Hematopoietic multipotent progenitor cell treated with erythropoietin and hydrocortisone succinate and interleukin-3 and kit ligand, for 15 days (in vitro differentiated cells): ENCODE results near the gene DNAJC10.
"Not testable (repeated sequence)": the region's sequence is repeated elsewhere in the genome, so short reads cannot be mapped to it uniquely, and the experiment has no call there.

Source experiments
- DNase-seq: peaks from one replicate; pipeline ENCODE4 v3.0.0-alpha.2; 2015; ENCODE audit warnings: low spot score

Gene DNAJC10

DNA sequence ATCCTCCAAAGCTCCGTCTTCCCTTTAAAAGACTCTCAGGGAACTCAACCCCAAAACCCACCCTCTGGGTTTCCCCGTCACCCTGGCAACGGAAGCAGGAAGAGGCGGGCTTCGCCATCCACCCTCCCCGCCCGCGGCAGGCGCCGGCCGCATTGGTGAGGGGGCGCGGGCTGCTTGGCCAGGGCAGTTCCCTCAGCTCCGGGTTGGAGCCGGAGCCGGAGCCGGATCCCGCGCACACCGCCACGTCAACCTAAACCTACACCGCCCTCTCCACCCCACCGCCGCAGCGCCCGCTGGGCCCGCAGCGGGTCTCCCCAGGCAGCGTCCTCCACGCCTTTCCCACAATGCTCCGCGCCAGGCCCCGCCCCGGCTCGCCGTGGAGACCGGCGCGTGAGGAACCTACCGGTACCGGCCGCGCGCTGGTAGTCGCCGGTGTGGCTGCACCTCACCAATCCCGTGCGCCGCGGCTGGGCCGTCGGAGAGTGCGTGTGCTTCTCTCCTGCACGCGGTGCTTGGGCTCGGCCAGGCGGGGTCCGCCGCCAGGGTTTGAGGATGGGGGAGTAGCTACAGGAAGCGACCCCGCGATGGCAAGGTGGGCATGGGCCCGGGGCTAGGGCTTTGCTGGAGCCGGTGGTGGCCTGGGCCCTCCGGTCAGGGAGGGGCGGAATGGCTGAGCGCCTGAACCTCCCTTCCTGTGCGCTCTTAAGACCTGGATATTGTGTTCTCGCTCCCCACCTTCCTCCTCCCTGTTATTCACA lies at the start of gene DNAJC10:
Gene DNAJC10 (plus strand): TSS at position 366 of the 758 bp plus-strand sequence. CDS start 1,830 bp downstream, outside the sequence.
- DNase-seq: peak; percentile 83

GRCh38 chr2:182666674-182667314 lies 49.3 kb upstream of the DNAJC10 start:
- no peak for DNase-seq

DNA sequence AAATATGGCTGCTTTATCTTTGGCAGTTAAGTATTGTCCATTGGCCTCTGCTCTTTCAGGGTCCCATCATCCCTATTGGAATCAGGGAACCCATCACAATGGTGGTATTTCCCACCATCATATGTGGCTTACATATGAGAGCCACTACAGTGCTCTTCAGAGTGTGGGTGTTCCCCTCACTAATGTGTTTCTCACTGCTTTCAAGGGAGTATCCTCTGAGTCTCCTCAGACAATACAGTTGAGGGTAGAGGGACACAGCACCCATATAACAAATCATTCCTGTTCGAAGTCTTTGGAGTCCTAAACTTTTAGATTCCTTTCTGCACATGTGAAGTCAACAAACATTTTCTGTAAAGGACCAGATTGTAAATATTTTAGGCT lies 48.8 kb upstream of the DNAJC10 start:
- DNase-seq: no peak

DNA sequence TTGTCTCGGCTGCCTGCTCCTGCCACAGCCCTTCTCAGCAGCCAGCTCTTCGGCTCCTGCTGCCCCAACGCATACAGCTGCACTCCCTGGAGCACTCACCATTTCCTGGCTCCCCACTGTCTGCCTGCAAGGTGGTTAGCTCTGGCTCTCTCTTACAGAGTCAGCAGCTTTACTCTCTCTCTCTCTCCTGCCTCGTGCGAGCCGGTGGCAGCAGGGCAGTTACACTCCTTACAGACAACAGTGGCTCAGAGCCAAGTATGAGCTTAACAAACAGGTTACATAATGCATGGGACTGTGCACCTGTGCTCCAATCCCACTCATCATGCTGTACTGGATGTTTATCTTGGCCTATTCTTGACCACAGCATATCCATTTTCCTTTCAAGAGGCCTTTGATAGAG lies 47.4 kb upstream of the DNAJC10 start:
- no peak for DNase-seq

GRCh38 chr2:182672466-182673165 lies 43.4 kb upstream of the DNAJC10 start:
- no peak for DNase-seq

GRCh38 chr2:182680837-182681236 lies 35.2 kb upstream of the DNAJC10 start:
- no peak for DNase-seq

DNA sequence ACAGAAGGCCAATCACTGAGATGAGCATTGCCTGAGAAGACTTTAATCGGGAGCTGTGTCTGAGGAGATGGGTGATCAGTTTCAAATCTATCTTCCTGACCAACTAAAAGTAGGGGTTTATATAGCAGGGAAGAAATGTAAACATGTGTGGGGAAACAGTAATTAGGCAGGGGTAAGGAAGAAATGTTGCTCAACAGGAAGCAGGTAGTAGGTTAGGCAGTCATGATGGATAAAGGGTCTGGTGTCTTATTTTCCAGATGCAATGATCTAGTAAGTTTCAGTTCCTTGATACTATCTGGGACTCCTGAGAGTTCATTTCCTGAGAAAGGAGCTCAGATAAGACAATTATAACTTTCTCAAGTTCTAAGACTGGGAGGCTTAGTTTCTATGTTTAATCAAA lies 33.8 kb upstream of the DNAJC10 start:
- no peak for DNase-seq

DNA sequence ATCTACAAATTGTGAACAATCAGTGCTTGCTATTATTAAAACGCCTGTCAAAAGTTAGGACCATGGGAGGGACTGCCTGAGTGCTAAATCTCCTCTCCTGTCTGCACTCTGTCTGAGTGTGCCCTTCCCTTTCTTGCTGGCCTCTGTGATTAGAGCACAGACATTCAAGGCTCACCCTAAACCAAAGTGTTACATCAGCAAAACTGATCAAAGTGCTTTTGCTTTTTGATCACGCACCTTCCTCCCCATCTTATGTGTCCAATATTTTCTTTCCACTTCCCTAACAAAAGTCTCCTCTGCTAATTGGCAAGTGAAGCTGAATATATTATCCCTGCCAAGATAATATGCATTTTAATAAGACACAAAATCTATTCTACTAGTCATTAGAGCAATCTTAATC lies 30.5 kb upstream of the DNAJC10 start:
- no peak for DNase-seq

DNA sequence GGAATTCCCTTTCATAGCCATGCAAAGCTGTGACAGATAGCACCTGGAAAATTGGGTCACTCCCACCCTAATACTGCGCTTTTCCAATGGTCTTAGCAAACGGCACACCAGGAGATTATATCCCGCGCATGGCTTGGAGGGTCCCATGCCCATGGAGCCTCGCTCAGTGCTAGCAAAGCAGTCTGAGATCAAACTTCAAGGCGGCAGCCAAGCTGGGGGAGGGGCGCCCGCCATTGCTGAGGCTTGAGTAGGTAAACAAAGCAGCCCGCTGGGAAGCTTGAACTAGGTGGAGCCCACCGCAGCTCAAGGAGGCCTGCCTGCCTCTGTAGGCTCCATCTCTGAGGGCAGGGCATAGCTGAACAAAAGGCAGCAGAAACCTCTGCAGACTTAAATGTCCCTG lies 29.3 kb upstream of the DNAJC10 start:
- not testable (repeated sequence) for DNase-seq

DNA sequence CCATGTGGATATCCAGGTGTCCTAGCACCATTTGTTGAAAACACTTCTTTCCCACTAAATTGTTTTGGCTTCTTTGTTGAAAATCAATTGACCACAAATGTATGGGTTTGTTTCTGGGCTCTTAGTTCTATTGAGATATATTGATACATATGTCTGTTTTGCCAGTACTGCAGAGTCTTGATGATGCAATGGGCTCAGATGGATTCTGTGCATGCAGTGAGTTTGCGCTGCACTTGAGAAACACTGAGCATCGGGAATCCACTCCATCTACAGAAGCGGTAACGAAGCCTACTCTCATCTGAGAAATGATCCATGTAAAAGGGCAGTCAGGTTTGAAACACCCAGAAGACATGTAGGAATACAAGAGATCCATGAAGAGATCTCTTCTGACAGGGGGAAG lies 21.9 kb upstream of the DNAJC10 start:
- no peak for DNase-seq

DNA sequence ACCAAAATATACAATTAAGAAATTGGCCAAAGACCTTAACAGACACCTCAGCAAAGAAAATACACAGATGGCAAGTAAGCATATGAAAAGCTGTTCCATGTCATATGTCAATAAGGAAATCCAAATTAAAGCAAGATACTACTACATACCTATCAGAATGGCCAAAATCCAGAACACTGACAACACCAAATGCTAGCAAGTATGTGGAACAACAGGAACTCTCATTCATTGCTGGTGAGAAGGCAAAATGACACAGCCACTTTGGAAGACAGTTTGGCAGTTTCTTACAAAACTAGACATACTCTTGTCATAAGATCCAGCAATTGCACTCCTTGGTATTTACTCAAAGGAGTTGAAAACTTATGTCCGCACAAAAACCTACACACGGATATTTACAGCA lies 20.3 kb upstream of the DNAJC10 start:
- DNase-seq: no peak

- DNase-seq: no peak
These were observed 17.4 kb upstream of the DNAJC10 start for GRCh38 chr2:182698671-182699070.

DNA sequence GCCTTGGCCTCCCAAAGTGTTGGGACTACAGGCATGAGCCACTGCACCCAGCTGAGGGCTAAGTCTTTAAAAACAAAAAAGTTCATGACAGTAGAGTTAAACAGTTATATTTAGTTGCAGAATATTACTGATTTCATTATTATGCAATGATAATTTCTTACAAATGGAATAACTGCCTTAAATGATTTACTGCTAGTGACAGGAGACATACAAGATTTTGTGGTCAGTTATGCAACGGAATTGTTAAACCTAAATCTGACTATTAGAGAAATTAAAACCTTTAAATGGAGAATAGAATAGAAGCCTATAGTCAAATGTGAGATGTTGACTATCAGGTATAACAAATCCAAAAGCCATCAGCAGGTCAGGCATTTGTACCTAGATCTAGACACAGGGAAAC lies 10.3 kb upstream of the DNAJC10 start:
- no peak for DNase-seq

- DNase-seq: no peak
These were observed 9.3 kb upstream of the DNAJC10 start for GRCh38 chr2:182706751-182707150.

- no peak for DNase-seq
These were observed 2.5 kb upstream of the DNAJC10 start for GRCh38 chr2:182713601-182714000.

DNA sequence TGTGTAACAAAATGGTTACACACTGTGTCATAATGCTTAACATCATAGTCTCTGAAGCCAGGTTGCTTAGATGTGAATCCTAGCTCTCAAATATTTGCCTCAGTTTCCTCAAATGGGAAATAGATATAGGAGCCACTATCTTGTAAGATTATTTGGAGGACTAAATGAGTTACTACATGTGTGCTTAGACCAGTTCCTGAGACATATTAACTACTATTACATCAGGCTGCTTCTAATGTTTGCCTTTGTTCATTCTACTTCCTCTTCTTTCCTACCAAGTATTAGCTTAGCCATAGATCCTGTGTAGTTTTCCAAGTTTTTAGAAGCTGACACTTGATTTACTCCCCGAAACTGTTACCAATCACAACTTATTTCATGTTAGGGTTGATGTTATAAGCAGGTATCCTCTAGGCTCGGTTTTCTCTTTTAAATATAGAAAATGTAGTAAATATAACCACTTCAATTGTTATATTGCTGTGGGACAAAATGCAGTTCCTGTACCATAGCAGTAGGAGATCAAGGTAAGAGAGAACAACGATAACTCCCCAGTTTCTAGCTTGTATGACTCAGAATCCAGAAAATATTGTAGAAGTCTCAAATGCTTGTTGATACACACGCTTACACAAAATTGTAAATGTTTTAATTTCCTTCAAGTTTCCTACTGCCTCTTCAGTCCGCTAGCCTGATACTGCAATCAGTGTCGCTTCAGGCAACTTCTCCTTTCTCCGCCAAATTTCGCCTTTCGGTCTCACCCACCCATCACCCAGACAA lies 751 bp upstream of the DNAJC10 start:
- DNase-seq: no peak

DNA sequence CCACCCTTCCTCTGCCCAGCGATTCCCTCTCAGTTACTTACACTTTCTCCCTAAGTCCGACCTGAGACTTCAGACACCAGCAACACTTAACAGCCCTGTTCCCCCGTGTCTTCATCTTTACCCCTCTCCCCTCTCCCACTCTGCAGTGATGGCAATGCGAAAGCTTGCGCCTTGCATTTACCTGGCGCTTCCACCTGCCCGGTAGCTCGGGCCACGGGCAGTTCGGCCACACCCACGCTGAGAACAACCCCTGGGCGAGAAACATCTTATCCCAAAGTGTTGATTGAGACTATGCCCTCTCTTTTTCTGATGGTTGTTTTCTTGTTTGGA lies 558 bp downstream of the DNAJC10 start:
- peak; percentile 10 for DNase-seq

- no peak for DNase-seq
These were observed 1.4 kb downstream of the DNAJC10 start for GRCh38 chr2:182717416-182717815.

- DNase-seq: no peak
These were observed 1.8 kb downstream of the DNAJC10 start for GRCh38 chr2:182717816-182718215.

DNA sequence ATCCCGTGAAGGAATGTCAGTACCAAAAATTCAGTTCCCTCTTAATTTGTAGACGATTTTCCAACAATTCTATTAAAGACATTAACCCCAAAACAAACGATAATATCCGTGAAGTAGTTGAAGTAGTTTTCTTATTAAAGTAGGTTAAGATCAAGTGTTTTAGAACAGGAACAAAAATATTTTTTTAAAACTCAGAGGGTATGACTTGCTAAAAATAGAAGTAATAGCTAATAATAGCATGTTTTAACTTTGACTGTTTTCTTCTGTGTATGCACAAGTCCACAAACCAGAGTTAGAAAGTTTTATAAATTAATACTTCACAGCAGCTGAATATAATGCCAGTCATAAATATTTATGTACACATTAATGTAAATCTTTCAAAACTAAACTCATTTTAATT lies 2.4 kb downstream of the DNAJC10 start:
- no peak for DNase-seq

DNA sequence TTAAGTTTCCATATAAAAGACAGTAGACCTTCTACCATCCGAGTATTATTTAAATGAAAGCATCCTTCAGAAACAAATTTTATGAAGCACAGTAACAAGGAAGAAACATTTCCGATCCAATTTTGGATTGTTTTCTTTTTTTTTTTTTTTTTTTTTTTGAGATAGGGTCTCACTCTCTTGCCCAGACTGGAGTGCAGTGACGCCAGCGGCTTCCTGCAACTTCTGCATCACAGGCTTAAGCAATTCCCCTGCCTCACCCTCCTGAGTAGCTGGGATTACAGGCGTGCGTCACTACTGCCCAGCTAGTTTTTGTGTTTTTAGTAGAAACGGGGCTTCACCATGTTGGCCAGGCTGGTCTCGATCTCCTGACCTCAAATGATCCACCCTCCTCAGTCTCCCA lies 3.1 kb downstream of the DNAJC10 start:
- not testable (repeated sequence) for DNase-seq

DNA sequence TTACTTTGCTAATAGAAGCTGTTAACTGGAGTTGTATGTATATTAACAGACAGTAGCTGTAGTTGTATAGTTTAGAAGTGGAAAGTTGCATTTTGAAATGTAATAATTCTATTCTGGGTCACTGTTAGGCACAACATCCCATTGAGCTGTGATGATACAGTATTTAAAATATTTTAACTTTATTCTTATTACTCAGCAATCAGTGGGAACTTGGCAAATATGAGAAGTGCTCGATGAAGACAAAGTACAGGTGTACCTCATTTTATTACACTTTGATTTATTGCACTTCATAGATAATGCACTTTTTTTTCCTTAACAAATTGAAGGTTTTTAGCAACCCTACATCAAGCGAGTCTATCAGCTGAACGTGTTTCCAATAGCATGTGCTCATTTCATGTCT lies 8.6 kb downstream of the DNAJC10 start:
- no peak for DNase-seq

- no peak for DNase-seq
These were observed 10.4 kb downstream of the DNAJC10 start for GRCh38 chr2:182726473-182726872.
